HG03097 (cell line): ENCODE measurements around the gene IVL.

Experiments
- ATAC-seq: cut with Tn5 transposase; IDR thresholded peaks from one replicate; pipeline ENCODE4 v1.9.1; 2021; ENCODE audit not compliant: unreplicated experiment, low FRiP score

The IVL gene

GRCh38 chr1:152886758-152887409, 21.5 kb upstream of the IVL start:
- ATAC-seq: no peak

GRCh38 chr1:152888126-152888525, 20.2 kb upstream of the IVL start:
- no peak for ATAC-seq

GRCh38 chr1:152899027-152899426, 9.3 kb upstream of the IVL start:
- no peak for ATAC-seq

GRCh38 chr1:152899883-152900282, 8.5 kb upstream of the IVL start:
- no peak for ATAC-seq

- ATAC-seq: no peak
Measured at GRCh38 chr1:152901631-152902030, 6.7 kb upstream of the IVL start.

GRCh38 chr1:152902636-152903035, 5.7 kb upstream of the IVL start:
- no peak for ATAC-seq

GRCh38 chr1:152904688-152905440, 3.5 kb upstream of the IVL start:
- ATAC-seq: no peak

GRCh38 chr1:152906023-152906565, 2.3 kb upstream of the IVL start:
- no peak for ATAC-seq

GRCh38 chr1:152909206-152909605, 860 bp downstream of the IVL start:
- ATAC-seq: no peak

- no peak for ATAC-seq
Measured at GRCh38 chr1:152912471-152912870, 4.1 kb downstream of the IVL start.

- ATAC-seq: no peak
Measured at GRCh38 chr1:152912900-152913299, 4.6 kb downstream of the IVL start.

- ATAC-seq: no peak
Measured at GRCh38 chr1:152917794-152918193, 9.4 kb downstream of the IVL start.

GRCh38 chr1:152919071-152919470, 10.7 kb downstream of the IVL start:
- ATAC-seq: no peak

GRCh38 chr1:152924191-152924590, 15.8 kb downstream of the IVL start:
- no peak for ATAC-seq

GRCh38 chr1:152926091-152926490, 17.7 kb downstream of the IVL start:
- ATAC-seq: no peak

- no peak for ATAC-seq
Measured at GRCh38 chr1:152928671-152929070, 20.3 kb downstream of the IVL start.

- ATAC-seq: no peak
Measured at GRCh38 chr1:152932170-152932811, 23.9 kb downstream of the IVL start.

GRCh38 chr1:152933196-152933595, 24.9 kb downstream of the IVL start:
- no peak for ATAC-seq

GRCh38 chr1:152940614-152941013, 32.3 kb downstream of the IVL start:
- ATAC-seq: no peak

- ATAC-seq: no peak
Measured at GRCh38 chr1:152941037-152941711, 32.8 kb downstream of the IVL start.

GRCh38 chr1:152942161-152942560, 33.8 kb downstream of the IVL start:
- no peak for ATAC-seq
